GM19238 (cell line): ENCODE measurements around the gene ERBB2.
"Not testable (repeated sequence)": the region's sequence is repeated elsewhere in the genome, so short reads cannot be mapped to it uniquely, and the experiment has no call there.

Experiments
- DNase-seq: peaks from one replicate; pipeline ENCODE4 v3.0.0; 2011; ENCODE audit warnings: low spot score; ENCODE audit not compliant: insufficient read length

ERBB2 gene

DNA sequence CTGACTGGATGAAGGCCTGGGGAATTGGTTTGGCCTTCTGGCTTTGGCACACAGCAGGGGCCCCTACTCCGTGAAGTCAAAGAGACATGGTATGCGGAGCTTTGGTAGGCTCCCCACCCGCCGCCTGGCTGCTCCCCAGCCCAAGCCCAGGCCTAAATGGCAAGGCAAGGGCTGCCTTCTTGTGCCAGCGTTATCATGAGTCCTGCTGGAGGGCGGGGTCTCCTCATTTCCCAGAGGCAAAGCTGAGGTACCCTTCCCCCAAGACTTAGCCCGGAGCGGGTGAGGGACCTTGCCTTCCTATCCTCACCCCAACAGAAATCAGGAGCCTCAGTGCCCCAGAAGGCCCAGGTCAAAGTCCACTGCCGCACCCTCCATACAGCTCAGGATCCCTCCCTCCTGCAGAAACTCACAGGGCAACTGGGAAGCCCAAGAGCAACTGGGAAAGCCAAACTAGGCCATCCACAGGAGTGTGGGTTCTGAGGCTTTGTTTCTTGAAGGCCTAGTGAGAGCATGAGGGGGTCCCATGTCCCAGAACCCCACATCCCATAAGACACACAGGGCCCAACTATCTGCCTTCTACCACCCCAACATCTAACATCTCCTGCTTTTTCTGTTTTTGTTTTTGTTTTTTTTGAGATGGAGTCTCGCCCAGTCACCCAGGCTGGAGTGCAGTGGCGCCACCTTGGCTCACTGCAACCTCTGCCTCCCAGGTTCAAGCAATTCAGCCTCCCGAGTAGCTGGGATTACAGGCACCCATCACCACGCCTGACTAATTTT is 21.3 kb upstream of the ERBB2 start:
- no peak for DNase-seq

DNA sequence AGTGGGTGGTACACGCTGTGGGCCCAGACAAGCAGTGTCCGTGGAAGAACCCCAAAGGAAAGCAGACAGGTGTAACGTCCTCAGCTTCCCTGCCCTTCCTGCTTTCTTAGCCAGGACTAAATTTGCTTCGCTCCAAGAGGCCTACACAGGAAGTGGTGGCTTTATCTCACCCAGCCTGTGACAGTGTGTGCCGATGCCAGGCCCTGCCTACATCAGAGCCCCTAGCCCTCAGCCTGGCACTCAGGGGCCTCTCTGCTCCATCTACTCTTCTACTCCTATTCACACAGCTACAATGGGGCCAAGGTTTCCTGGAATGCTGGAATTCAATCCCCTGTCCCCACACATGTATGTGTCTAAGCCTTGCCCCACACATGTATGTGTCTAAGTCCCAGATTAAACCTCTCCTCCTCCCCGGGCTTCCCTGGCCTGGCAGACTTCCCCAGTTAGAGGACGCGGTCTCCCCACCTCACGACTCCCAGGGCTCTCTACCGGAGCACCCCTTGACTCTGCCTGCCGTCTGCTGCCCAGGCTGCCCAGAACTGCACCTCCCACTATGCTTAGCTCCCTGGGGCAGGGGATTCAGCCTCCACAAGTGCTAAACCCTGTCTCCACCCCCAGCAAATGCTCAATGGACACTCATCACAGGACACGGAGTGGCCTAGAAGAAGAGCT is 20.2 kb upstream of the ERBB2 start:
- no peak for DNase-seq

DNA sequence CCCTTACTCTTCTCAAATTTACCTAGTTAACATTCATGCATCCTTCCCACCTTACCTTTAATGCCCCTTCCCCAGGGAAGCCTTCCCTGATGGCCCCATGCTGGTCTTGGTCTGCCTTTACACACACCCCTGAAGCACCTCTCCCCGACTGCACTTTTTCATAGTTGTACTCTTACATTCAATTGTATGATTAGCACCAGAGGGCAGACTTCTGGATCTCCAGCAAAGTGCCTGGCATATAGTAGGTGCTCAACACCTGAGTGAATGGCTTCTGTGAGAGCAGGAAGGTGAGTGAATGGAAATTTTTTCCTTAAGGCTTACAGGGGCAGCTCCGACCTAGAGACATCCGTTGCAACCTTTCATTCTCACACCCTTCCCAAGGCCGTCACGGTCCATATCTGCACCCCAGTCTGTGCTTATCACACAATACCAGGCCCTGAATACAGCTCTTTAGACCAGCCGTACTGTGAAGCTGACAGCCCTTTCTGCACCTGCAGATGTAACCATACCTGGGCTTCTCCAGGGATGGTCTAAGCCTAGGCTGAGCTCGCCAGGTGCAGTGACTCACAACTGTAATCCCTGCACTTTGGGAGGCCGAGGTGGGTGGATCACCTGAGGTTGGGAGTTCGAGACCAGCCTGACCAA is 16.4 kb upstream of the ERBB2 start:
- DNase-seq = no peak

DNA sequence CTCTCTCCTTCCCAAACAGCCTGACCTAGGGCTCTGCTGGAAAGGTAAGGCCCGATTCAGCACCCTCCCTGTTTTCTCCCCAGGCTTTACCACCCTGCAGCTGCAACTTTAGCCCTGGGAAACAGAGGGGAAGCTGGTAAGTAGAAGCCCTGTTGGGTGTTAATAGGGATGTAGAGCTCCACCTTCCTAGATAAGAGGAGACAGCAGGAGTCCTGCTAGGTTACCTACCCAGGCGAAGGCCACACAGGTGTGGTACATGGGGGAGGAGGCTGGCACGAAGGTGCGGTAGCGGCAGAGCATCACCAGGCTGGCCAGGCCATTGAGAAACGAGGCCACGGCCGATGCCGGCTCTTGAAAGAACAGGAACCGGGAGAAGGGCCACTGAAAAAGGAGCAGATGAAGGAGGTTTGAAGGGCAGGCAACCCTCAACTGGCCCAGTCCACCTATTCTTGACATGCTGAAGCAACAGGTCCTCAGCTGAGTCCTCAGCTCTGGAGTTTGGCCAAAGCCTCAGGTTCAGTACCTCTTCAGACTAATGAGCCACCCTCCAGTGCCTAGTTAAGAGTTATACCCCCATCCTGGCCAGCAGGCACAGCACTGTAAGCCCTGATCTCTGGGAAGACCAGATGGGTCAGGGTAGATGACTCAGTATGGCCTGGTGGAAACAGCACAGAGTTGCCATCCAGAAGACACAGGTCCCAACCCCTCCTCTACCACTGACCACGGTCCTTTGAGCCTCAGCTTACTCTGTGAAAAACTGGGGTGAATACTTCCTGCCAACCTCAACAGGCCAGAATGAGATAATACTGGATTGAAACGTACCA is 15.3 kb upstream of the ERBB2 start:
- DNase-seq = no peak

DNA sequence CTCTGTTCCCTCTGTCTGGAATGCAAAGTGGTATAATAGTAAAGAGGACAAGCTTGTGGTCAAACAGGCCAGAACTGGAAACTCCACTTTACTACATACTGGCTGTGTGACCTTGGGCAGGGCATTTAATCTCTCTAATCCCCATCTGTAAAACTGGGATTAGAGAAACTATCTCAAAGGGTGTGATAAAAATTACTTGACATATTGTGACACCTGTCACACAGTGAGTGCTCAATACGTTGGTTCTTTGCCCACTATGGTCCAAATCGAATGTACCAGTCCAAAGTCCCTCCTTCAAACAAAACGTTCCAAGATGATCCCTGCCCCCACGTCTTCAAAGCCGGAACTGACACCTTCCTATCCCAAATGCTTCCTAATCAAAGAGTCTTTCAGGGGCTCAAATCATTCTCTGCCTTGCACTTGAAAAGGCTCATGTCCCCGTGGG is 12.7 kb upstream of the ERBB2 start:
- no peak for DNase-seq

DNA sequence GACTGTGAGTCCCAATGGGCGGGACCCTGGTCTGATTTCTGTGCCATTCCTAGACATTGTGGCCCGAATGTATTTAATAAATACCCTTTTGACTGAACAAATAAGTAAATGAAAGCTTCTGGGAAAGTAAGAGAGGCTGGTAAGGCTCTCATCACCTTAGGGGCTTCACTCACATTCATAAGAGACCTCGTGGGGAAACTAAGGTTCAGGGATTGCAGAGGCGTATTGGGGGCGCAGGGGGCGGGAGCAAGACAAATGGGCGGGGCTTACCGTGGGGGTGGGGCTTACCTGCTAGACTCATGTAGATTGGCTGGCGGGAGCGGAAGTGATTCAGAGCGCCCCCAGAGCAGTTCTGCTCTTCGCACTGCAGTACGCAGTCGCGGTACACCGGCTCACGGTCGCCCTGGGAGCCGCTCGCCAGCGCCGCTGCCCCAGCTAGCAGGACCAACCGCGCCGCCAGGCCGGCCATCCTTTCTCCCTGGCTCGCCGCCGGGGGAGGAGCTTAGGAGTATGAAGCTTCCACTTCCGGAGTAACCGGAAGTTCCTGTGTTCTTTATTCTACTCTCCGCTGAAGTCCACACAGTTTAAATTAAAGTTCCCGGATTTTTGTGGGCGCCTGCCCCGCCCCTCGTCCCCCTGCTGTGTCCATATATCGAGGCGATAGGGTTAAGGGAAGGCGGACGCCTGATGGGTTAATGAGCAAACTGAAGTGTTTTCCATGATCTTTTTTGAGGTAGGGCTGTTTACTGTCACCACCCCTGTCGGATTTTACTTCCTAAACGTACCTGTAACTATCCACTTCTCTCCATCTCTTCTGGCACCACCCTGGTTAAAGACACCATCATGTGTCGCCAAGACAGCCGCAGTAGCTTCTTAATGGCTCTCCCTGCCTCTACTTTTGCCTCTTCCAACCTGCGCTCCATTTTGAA is 12.1 kb upstream of the ERBB2 start, which contains the start of gene PGAP3:
TSS of gene PGAP3 (minus strand) at position 512 of the 929 bp plus-strand sequence. CDS start at position 469, 43 bp downstream.
- DNase-seq = peak; percentile 89

DNA sequence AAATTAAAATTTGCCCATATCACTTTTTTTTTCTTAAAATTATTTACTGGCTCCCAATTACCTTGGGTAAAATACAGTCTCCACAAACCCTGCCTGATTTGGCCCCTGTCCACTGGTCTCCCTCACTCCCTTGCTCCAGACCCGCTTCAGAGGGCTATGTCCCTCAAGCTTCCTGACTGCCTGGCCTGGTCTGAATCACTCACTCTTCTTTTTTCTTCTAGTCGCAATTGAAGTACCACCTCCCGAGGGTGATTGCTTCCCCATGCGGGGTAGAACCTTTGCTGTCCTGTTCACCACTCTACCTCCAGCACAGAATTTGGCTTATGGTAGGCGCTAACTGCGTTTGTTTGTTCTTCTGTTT is 11.4 kb upstream of the ERBB2 start:
- no peak for DNase-seq

DNA sequence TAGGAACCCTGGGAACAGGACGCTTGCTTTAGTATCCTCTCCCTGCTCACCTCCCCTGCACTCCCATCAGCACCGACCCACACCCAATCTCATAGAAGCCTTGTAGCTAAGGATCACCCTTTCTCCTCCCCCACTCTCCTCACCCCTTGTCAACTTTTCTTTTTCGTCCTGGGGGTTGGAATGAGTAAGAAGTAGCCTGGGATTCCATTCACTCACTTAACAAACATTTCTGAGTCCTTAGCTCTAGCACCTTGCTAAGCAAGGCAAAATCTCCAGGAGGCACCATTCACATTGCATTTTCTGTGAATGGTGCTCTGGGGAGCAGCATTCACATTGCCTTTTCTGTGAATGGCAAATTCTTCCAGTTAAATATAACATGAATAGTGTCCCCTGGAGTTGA is 10.9 kb upstream of the ERBB2 start:
- no peak for DNase-seq

DNA sequence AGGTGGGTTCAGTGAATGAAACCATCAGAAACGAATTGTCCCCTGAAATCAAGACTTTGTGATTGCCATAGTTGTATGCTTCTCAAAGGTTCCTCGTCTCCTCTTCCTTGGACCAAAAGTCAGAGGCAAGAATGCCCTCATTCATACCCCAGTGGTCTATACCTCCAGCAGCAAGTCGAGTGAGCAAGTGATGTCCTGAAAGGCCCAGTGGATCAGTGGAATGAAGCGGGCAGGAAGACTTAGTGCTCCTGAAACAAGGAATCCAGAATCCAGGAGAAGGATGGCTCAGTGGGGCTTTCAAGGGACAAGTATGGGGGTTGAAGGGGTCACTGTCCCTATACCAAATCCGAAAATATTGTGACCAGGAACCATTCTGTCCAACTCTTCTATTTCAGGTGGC is 5.3 kb upstream of the ERBB2 start:
- DNase-seq = no peak

DNA sequence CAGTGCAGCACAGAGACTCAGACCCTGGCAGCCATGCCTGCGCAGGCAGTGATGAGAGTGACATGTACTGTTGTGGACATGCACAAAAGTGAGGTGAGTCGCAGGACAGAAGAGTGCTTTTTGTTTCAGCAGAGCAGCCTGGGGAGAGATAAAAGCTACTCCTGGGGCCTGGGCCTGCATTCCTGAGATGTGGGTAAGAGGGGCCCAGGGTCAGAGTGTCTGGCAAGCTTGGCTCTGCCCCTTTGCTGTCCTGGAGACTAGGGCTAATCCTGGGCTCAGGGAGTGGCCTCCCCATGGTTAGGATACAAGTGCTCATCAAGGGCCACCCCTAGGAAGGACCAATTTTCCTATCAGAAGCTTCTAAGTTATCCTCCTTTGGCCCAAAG is 4.8 kb upstream of the ERBB2 start:
- DNase-seq = no peak

DNA sequence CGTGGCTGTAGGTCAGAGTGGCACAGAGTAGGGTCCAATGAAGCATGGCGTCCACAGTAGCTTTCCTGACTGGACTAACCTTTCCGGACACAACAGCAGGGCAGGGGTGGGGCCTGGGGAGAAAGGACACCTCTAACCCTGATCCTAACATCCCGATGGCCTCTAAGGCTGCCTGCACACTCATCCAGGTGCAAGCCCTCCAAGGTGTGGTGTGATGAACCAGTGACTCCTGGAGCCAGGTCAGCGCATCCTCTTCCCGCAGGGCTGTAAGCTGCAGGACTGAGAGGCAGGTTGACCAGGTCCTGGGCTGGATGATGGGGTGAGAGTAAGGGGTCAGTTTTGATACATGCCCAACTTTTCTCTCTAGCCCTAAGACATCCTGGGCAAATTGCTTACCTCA is 3.1 kb upstream of the ERBB2 start:
- no peak for DNase-seq

DNA sequence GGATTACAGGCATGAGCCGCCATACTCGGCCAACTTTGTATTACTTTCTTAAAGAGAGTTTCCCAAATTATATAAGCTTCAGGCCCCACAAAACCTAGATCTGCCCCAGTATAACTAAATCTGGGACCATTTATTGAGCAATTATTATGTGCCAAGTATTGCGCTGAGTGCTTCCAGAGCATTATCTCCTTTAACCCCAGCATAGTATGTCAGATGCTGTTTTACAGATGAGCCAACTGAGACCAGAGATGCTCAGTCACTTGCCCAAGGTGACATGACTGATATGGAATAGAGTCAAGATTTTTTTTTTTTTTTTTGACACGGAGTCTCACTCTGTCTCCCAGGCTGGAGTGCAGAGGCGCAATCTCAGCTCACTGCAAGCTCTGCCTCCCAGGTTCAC is 1.9 kb upstream of the ERBB2 start:
- DNase-seq = no peak

DNA sequence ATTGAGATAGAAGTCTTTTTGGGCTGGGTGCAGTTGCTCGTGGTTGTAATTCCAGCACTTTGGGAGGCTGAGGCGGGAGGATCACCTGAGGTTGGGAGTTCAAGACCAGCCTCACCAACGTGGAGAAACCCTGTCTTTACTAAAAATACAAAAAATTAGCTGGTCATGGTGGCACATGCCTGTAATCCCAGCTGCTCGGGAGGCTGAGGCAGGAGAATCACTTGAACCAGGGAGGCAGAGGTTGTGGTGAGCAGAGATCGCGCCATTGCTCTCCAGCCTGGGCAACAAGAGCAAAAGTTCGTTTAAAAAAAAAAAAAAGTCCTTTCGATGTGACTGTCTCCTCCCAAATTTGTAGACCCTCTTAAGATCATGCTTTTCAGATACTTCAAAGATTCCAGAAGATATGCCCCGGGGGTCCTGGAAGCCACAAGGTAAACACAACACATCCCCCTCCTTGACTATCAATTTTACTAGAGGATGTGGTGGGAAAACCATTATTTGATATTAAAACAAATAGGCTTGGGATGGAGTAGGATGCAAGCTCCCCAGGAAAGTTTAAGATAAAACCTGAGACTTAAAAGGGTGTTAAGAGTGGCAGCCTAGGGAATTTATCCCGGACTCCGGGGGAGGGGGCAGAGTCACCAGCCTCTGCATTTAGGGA is 577 bp upstream of the ERBB2 start:
- not testable (repeated sequence) for DNase-seq

DNA sequence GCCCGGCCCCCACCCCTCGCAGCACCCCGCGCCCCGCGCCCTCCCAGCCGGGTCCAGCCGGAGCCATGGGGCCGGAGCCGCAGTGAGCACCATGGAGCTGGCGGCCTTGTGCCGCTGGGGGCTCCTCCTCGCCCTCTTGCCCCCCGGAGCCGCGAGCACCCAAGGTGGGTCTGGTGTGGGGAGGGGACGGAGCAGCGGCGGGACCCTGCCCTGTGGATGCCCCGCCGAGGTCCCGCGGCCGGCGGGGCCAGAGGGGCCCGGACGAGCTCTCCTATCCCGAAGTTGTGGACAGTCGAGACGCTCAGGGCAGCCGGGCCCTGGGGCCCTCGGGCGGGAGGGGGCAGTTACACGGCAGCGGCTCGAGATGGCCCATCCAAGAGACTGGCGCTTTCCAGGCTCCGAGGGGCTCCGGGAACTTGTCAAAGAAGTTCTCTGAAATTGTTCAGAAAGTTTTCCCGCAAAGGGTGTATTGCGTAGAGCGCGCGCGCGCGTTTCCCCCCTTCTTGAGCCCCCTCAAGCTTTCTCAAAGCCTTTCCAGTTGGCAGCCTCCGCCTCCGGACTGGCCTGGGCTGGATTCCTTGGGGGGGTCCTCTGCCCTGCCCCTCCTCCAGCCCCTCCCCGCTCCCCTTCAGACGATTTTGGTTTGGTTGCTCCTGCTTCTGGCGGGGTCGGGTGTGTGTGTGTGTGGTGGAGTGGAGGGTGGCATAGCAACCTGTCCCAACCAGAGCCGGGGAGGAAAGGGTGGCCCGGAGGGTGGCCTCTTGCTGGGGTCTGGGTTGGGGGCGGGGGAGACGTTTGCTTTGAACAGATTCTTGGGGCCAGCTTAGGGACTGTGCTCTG is 504 bp downstream of the ERBB2 start:
- DNase-seq = no peak

DNA sequence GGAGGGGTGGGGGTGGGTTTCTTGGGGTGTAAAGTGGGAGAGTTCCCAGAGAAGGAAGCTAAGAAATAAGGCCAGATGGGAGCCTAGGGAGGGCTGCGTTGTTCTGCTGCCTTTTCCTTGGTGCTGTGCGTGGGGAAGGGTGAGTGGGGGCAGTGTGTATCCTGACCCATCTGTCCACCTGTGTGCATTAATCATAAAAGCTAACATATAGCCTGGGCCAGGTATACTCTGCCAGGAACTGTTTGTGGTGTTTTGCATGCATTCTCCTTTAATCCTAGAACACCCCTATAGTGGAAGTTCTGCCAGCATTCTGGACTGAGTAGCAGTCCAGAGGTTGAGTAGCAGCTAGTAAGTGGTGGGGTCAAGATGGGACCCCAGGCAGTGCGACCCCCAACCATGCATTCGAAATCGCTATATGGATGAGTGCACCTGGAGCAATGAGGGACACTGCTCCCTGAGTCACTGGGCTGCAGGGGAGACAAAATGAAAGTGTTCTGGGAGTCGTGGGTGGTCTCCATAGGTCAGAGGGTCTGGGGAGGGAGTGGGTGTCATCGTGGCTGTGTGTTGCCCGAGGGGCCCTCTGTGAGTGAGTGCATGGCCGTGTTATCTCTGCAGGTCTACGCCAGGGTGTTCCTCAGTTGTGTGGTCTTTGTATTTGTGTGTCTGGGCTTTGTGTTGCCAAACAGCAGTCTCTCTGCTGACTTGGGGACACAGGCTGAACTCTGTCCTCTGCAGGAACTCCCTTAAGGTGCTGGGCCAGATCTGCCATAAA is 1.3 kb downstream of the ERBB2 start:
- DNase-seq = no peak

DNA sequence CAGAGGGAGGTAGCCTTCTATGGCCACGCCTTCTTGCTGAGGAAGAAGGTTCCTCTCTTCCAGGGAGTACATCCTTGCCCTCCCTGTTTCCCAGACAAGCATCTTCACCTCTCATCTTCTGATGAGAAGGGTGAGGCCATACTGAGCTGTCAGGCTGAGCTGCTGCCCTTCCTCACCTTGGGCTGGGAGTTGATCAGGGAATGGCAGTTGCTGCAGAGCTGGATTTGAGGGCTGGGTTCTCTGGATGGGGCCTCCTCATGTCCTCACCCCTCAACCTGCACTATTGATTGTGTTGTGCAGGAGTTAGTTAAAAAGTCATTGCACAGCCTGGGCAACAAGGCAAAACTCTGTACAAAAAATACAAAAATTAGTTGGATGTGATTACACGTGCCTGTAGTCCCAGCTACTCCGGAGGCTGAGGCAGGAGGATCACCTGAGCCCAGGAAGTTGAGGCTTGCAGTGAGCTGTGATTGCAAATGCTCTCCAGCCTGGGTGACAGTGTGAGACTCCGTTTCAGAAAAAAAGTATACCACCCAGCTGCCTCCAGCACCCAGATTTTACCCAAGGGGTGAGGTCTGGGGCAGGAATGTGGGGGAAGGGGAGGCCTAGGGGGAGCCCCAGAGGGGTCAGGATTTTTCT is 2.0 kb downstream of the ERBB2 start:
- DNase-seq = no peak

DNA sequence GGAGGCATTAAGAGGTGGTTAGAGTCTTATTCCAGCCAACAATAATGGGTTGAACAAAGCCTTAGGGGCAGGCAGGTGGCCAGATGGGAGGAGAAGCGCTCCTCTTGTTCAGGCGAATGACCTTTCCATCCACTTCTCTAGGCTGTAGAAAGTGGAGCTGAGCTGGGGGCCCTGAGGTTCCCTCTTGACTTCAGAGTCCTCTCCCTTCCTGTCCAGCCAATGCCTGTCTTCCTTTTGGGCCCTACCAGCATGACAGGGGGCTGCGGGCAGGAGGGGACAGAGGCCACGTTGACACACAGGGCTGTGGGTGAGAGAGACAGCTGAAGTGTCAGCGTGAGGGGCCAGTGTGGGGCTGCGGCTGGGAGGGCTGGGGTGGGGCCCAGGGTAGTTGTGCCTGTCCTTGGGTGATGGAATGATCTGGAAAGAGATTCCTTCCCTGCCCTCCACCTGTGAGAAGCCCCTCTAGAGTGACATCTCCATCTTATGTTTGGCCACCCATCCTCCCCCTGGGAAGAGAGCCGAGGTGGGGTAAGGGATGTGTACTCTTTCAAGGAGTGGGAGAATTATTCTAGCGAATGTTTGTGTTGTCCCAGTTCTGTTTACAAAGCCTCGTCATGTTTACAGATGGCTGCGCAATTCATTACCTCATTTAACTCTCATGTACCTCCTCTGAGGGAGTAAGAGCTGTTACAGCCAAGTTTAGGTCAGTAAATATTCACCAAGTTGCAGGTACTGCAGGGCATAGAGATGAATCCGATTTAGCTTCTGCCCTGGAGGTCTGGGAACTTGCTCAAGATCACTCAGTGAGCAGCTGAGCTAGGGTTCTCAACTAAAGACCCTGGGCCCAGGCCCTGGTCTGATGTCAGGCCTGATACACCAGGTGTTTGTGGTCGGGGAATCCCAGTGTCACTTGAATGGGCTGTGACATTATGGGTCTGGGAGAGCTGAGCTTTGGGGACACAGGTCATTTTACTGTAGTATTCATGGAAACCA is 3.3 kb downstream of the ERBB2 start:
- DNase-seq = peak; percentile 47
